ENCODE results near the gene BMPR1B. TPM values are rescaled to one million over a fixed set of nuclear protein-coding genes. Genes with fewer than 3 reads are reported as not detected.

Gene BMPR1B
- total and polyA plus RNA-seq, 2 of the 8 experiments (the other 6 are each of a cell fraction or from before 2014, with no cell fraction given), result 0.14 to 1.1 TPM

DNA sequence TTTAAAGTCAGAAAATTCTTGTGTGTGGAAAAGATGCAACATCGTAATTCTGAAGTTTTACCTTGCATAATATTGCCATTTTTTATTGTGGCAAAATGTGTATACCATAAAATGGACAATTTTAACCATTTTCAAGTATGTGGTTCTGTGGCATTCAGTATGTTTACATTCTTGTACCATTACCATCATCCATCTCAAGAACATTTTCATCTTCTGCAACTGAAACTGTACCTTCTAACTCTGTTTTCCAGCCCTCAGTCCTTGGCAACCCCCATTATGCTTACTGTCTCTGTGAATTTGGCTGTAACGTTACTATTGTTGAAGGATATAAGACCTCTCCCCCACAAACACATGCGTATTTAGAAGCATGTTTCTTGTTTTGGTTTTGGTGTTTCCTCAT is 123.2 kb downstream of the BMPR1B start (continued):
- TF ChIP-seq, protein P1, sequence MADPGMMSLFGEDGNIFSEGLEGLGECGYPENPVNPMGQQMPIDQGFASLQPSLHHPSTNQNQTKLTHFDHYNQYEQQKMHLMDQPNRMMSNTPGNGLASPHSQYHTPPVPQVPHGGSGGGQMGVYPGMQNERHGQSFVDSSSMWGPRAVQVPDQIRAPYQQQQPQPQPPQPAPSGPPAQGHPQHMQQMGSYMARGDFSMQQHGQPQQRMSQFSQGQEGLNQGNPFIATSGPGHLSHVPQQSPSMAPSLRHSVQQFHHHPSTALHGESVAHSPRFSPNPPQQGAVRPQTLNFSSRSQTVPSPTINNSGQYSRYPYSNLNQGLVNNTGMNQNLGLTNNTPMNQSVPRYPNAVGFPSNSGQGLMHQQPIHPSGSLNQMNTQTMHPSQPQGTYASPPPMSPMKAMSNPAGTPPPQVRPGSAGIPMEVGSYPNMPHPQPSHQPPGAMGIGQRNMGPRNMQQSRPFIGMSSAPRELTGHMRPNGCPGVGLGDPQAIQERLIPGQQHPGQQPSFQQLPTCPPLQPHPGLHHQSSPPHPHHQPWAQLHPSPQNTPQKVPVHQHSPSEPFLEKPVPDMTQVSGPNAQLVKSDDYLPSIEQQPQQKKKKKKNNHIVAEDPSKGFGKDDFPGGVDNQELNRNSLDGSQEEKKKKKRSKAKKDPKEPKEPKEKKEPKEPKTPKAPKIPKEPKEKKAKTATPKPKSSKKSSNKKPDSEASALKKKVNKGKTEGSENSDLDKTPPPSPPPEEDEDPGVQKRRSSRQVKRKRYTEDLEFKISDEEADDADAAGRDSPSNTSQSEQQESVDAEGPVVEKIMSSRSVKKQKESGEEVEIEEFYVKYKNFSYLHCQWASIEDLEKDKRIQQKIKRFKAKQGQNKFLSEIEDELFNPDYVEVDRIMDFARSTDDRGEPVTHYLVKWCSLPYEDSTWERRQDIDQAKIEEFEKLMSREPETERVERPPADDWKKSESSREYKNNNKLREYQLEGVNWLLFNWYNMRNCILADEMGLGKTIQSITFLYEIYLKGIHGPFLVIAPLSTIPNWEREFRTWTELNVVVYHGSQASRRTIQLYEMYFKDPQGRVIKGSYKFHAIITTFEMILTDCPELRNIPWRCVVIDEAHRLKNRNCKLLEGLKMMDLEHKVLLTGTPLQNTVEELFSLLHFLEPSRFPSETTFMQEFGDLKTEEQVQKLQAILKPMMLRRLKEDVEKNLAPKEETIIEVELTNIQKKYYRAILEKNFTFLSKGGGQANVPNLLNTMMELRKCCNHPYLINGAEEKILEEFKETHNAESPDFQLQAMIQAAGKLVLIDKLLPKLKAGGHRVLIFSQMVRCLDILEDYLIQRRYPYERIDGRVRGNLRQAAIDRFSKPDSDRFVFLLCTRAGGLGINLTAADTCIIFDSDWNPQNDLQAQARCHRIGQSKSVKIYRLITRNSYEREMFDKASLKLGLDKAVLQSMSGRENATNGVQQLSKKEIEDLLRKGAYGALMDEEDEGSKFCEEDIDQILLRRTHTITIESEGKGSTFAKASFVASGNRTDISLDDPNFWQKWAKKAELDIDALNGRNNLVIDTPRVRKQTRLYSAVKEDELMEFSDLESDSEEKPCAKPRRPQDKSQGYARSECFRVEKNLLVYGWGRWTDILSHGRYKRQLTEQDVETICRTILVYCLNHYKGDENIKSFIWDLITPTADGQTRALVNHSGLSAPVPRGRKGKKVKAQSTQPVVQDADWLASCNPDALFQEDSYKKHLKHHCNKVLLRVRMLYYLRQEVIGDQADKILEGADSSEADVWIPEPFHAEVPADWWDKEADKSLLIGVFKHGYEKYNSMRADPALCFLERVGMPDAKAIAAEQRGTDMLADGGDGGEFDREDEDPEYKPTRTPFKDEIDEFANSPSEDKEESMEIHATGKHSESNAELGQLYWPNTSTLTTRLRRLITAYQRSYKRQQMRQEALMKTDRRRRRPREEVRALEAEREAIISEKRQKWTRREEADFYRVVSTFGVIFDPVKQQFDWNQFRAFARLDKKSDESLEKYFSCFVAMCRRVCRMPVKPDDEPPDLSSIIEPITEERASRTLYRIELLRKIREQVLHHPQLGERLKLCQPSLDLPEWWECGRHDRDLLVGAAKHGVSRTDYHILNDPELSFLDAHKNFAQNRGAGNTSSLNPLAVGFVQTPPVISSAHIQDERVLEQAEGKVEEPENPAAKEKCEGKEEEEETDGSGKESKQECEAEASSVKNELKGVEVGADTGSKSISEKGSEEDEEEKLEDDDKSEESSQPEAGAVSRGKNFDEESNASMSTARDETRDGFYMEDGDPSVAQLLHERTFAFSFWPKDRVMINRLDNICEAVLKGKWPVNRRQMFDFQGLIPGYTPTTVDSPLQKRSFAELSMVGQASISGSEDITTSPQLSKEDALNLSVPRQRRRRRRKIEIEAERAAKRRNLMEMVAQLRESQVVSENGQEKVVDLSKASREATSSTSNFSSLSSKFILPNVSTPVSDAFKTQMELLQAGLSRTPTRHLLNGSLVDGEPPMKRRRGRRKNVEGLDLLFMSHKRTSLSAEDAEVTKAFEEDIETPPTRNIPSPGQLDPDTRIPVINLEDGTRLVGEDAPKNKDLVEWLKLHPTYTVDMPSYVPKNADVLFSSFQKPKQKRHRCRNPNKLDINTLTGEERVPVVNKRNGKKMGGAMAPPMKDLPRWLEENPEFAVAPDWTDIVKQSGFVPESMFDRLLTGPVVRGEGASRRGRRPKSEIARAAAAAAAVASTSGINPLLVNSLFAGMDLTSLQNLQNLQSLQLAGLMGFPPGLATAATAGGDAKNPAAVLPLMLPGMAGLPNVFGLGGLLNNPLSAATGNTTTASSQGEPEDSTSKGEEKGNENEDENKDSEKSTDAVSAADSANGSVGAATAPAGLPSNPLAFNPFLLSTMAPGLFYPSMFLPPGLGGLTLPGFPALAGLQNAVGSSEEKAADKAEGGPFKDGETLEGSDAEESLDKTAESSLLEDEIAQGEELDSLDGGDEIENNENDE (IDR thresholded peaks at IDR 0.05; ENCODE audit: insufficient replicate concordance, low read length), result no peak
- TF ChIP-seq, protein P2, sequence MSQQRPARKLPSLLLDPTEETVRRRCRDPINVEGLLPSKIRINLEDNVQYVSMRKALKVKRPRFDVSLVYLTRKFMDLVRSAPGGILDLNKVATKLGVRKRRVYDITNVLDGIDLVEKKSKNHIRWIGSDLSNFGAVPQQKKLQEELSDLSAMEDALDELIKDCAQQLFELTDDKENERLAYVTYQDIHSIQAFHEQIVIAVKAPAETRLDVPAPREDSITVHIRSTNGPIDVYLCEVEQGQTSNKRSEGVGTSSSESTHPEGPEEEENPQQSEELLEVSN (IDR thresholded peaks at IDR 0.05), result no peak
- TF ChIP-seq BRCA1 (IDR thresholded peaks at IDR 0.05; ENCODE audit: low read depth, low read length) (no peak), JUN (IDR thresholded peaks at IDR 0.05; ENCODE audit: low read depth, low read length) (no peak), SIX5 (IDR thresholded peaks at IDR 0.05; ENCODE audit: low read depth, low read length) (no peak), POLR2AphosphoS5 (IDR thresholded peaks at IDR 0.05; ENCODE audit: low read depth, low read length) (no peak), YY1 (IDR thresholded peaks at IDR 0.05; ENCODE audit: low read depth, low read length) (no peak)

Data from H1 (cell line).